ENCODE data around the gene KPNA3. TPM values are rescaled to one million over a fixed set of nuclear protein-coding genes. Genes with fewer than 3 reads are reported as not detected.
"Not testable (repeated sequence)": the region's sequence is repeated elsewhere in the genome, so short reads cannot be mapped to it uniquely, and the experiment has no call there.

KPNA3 gene
- total RNA-seq (2014; rRNA removed; shearing (Covaris generic)): 22.3 and 26.5 TPM in 2 replicates
- polyA plus RNA-seq (2015; cell fraction: cytosol; rRNA removed): 22.9 and 33.9 TPM in 2 replicates
- 18.7 and 19.3 TPM in 2 replicates for polyA plus RNA-seq (2015; cell fraction: nucleus; rRNA removed)

- in situ Hi-C loops (cut with HindIII; ENCODE audit: low pct_unique_long_range_greater_than_20kb, low sequenced_read_pairs): no loop called here
- DNase-seq (ENCODE audit: low read depth, low spot score): peak; percentile 94
These were observed at the start of gene KPNA3 for GRCh38 chr13:49792550-49793324. TSS of gene KPNA3 (minus strand) at chr13:49792682. CDS start at chr13:49792506, 176 bp downstream.

GRCh38 chr13:49841964-49842363 lies 49.5 kb upstream of the KPNA3 start:
- in situ Hi-C loops (cut with HindIII; ENCODE audit: low pct_unique_long_range_greater_than_20kb, low sequenced_read_pairs): no loop called here
- no peak for DNase-seq (ENCODE audit: low read depth, low spot score)

- in situ Hi-C loops (cut with HindIII; ENCODE audit: low pct_unique_long_range_greater_than_20kb, low sequenced_read_pairs): no loop called here
These were observed 48.2 kb upstream of the KPNA3 start for GRCh38 chr13:49840675-49841074.

GRCh38 chr13:49840266-49840665 lies 47.8 kb upstream of the KPNA3 start:
- DNase-seq (ENCODE audit: low read depth, low spot score): no peak
- in situ Hi-C loops (cut with HindIII; ENCODE audit: low pct_unique_long_range_greater_than_20kb, low sequenced_read_pairs): no loop called here

More at GRCh38 chr13:49840675-49841074, 48.2 kb upstream of the KPNA3 start:
- no peak for DNase-seq (ENCODE audit: low read depth, low spot score)

- in situ Hi-C loops (cut with HindIII; ENCODE audit: low pct_unique_long_range_greater_than_20kb, low sequenced_read_pairs): no loop called here
- DNase-seq (ENCODE audit: low read depth, low spot score): no peak
These were observed 46.5 kb upstream of the KPNA3 start for GRCh38 chr13:49838989-49839388.

- in situ Hi-C loops (cut with HindIII; ENCODE audit: low pct_unique_long_range_greater_than_20kb, low sequenced_read_pairs): no loop called here
- DNase-seq (ENCODE audit: low read depth, low spot score): no peak
These were observed 44.0 kb upstream of the KPNA3 start for GRCh38 chr13:49836516-49836915.

GRCh38 chr13:49833402-49833801 lies 40.9 kb upstream of the KPNA3 start:
- in situ Hi-C loops (cut with HindIII; ENCODE audit: low pct_unique_long_range_greater_than_20kb, low sequenced_read_pairs): no loop called here
- no peak for DNase-seq (ENCODE audit: low read depth, low spot score)

GRCh38 chr13:49831455-49831854 lies 39.0 kb upstream of the KPNA3 start:
- no peak for DNase-seq (ENCODE audit: low read depth, low spot score)
- in situ Hi-C loops (cut with HindIII; ENCODE audit: low pct_unique_long_range_greater_than_20kb, low sequenced_read_pairs): no loop called here

- in situ Hi-C loops (cut with HindIII; ENCODE audit: low pct_unique_long_range_greater_than_20kb, low sequenced_read_pairs): no loop called here
- DNase-seq (ENCODE audit: low read depth, low spot score): no peak
These were observed 38.2 kb upstream of the KPNA3 start for GRCh38 chr13:49830721-49831120.

- in situ Hi-C loops (cut with HindIII; ENCODE audit: low pct_unique_long_range_greater_than_20kb, low sequenced_read_pairs): no loop called here
- no peak for DNase-seq (ENCODE audit: low read depth, low spot score)
These were observed 37.2 kb upstream of the KPNA3 start for GRCh38 chr13:49829715-49830114.

- in situ Hi-C loops (cut with HindIII; ENCODE audit: low pct_unique_long_range_greater_than_20kb, low sequenced_read_pairs): no loop called here
- peak; percentile 32 for DNase-seq (ENCODE audit: low read depth, low spot score)
These were observed 36.0 kb upstream of the KPNA3 start for GRCh38 chr13:49828453-49828852.

GRCh38 chr13:49827891-49828290 lies 35.4 kb upstream of the KPNA3 start:
- DNase-seq (ENCODE audit: low read depth, low spot score): no peak
- in situ Hi-C loops (cut with HindIII; ENCODE audit: low pct_unique_long_range_greater_than_20kb, low sequenced_read_pairs): no loop called here

- no peak for DNase-seq (ENCODE audit: low read depth, low spot score)
- in situ Hi-C loops (cut with HindIII; ENCODE audit: low pct_unique_long_range_greater_than_20kb, low sequenced_read_pairs): no loop called here
These were observed 34.9 kb upstream of the KPNA3 start for GRCh38 chr13:49827336-49827735.

- peak; percentile 50 for DNase-seq (ENCODE audit: low read depth, low spot score)
- in situ Hi-C loops (cut with HindIII; ENCODE audit: low pct_unique_long_range_greater_than_20kb, low sequenced_read_pairs): no loop called here
These were observed 28.9 kb upstream of the KPNA3 start for GRCh38 chr13:49821216-49822009.

GRCh38 chr13:49820591-49821215 lies 28.2 kb upstream of the KPNA3 start:
- in situ Hi-C loops (cut with HindIII; ENCODE audit: low pct_unique_long_range_greater_than_20kb, low sequenced_read_pairs): no loop called here
- no peak for DNase-seq (ENCODE audit: low read depth, low spot score)

GRCh38 chr13:49816047-49816446 lies 23.6 kb upstream of the KPNA3 start:
- in situ Hi-C loops (cut with HindIII; ENCODE audit: low pct_unique_long_range_greater_than_20kb, low sequenced_read_pairs); DNase-seq (ENCODE audit: low read depth, low spot score): not testable (repeated sequence)

- DNase-seq (ENCODE audit: low read depth, low spot score): no peak
- in situ Hi-C loops (cut with HindIII; ENCODE audit: low pct_unique_long_range_greater_than_20kb, low sequenced_read_pairs): no loop called here
These were observed 22.2 kb upstream of the KPNA3 start for GRCh38 chr13:49814551-49815270.

- DNase-seq (ENCODE audit: low read depth, low spot score): peak; percentile 54
- in situ Hi-C loops (cut with HindIII; ENCODE audit: low pct_unique_long_range_greater_than_20kb, low sequenced_read_pairs): no loop called here
These were observed 20.3 kb upstream of the KPNA3 start for GRCh38 chr13:49812812-49813211.

Data from SK-MEL-5 (cell line).